Right lobe of liver (tissue), 6 donors: ENCODE measurements around the gene KIF6. TPM values are rescaled to one million over a fixed set of nuclear protein-coding genes. Genes with fewer than 3 reads are reported as not detected.

Experiments
- ATAC-seq, 4 donors: fragments of 200-7000 bp; cut with Tn5 transposase; one replicate each; pipeline ENCODE4 v1.9.1; 2020; ENCODE audit warnings: mild to moderate bottlenecking in 4 of 4, moderate library complexity in 4 of 4
- DNase-seq, 3 donors: peaks; one replicate each; pipeline ENCODE4 v3.0.0-alpha.2; 2020
- H3K27ac ChIP-seq, 3 donors: fragments of 200-600 bp; one replicate each; pipeline ENCODE4 v1.8.0; 2022
- H3K27me3 ChIP-seq, 2 donors: fragments of 200-600 bp; one replicate each; pipeline ENCODE4 v1.8.0; 2022
- H3K36me3 ChIP-seq, 4 donors: fragments of 200-600 bp; sonication (generic) in 1 of 4; one replicate each; pipeline versions ENCODE4 v1.5.1 to v1.8.0; 2017 to 2022; ENCODE audit warnings: control low read depth in 1 of 4
- H3K4me1 ChIP-seq, 4 donors: fragments of 200-600 bp; sonication (generic) in 1 of 4; one replicate each; pipeline versions ENCODE4 v1.5.1 to v1.8.0; 2017 to 2022; ENCODE audit warnings: control low read depth in 1 of 4
- H3K4me3 ChIP-seq, 3 donors: fragments of 200-600 bp; one replicate each; pipeline ENCODE4 v1.8.0; 2022
- H3K9me3 ChIP-seq, 4 donors: fragments of 200-600 bp; sonication (generic) in 1 of 4; one replicate each; pipeline versions ENCODE4 v1.5.1 to v1.8.0; 2017 to 2022; ENCODE audit warnings: control low read depth in 1 of 4
- CTCF ChIP-seq, 4 donors: fragments of 200-600 bp in 3 of 4; fragments of 450-650 bp in 1 of 4; IDR thresholded peaks; one replicate each; pipeline versions ENCODE4 v1.5.1 to v1.8.0; 2016 to 2022; ENCODE audit warnings: antibody characterized with exemption in 4 of 4, mild to moderate bottlenecking in 2 of 4
- POLR2A ChIP-seq: fragments of 450-650 bp; IDR thresholded peaks from one replicate; pipeline ENCODE4 v1.6.1; 2017; ENCODE audit warnings: antibody characterized with exemption, mild to moderate bottlenecking
- WGBS: methylation state at CpG from one replicate; pipeline ENCODE4 v1.1.6; 2018; ENCODE audit warnings: low coverage, low lambda C conversion rate; ENCODE audit not compliant: insufficient coverage; ENCODE audit errors: missing lambda C conversion rate; 5-methylcytosine and 5-hydroxymethylcytosine counted together
- intact Hi-C, 2 donors: fragments of 100-400 bp; cut with DNase I; formaldehyde crosslinking; loops; one replicate each; pipeline versions ENCODE4 v1.11.2 to v1.14.1; 2022
- total RNA-seq, 6 experiments: library from RNA; depleted of rRNA in 2 of 6; stranded (reverse); fragments of >200 nt in 2 of 6; fragmentation: NEBNext Ultra II Directional in 3 of 6; extraction: Animal tissue kit (Norgen Biotek cat#: 25700) in 3 of 6; gene quantifications; one replicate each; pipeline versions ENCODE4 v1.1.0 to v1.2.4, GENCODE V29; 2016 to 2023
- donor health status: DM: no; HTN: yes; CAD: no.
- donor health status: DM: no; HTN: no; CAD: no.
- donor health status: DM: no; HTN: no; CAD: no.
- donor health status: DM: no; HTN: yes; CAD: no.
- donor health status: DM: no; HTN: yes; CAD: no.

The KIF6 gene
- total RNA-seq, 6 experiments from 2014 or later = 0.18 to 0.83 (median 0.37) TPM; not detected in 2

- Histone ChIP-seq H3K27ac (no peak overlapping the region), H3K4me1 (no peaks in the 10 kb centered on the region), H3K9me3 (no peaks in the 10 kb centered on the region), H3K36me3 (no peaks in the 10 kb centered on the region), H3K4me3 (no peak overlapping the region), H3K27me3 (no peaks in the 10 kb centered on the region)
- no peak for DNase-seq
- TF ChIP-seq POLR2A = no peak
- no peak for ATAC-seq
- intact Hi-C loops = no loop called here
- WGBS = 80% methylated on average over 1 of the region's 1 CpG
These were observed 30.0 kb upstream of the KIF6 start for GRCh38 chr6:39755231-39755630.

- no peak overlapping the region for H3K27ac ChIP-seq
- intact Hi-C loops = no loop called here
- 68% methylated on average over 5 of the region's 5 CpGs for WGBS
These were observed 29.4 kb upstream of the KIF6 start for GRCh38 chr6:39754514-39755115.

GRCh38 chr6:39753725-39754045, 28.5 kb upstream of the KIF6 start:
- no peak for ATAC-seq
- H3K9me3 ChIP-seq = no peaks in the 10 kb centered on the region
- H3K4me3 ChIP-seq = no peak overlapping the region
- H3K27ac ChIP-seq = no peak overlapping the region
- H3K36me3 ChIP-seq = no peaks in the 10 kb centered on the region
- DNase-seq = no peak
- TF ChIP-seq CTCF (IDR thresholded peaks at IDR 0.05) = no peak
- no peak for TF ChIP-seq POLR2A
- no peaks in the 10 kb centered on the region for H3K27me3 ChIP-seq
- intact Hi-C loops = no loop called here
- 53% methylated on average over 3 of the region's 3 CpGs for WGBS
- H3K4me1 ChIP-seq = no peaks in the 10 kb centered on the region

More at GRCh38 chr6:39754514-39755115, 29.4 kb upstream of the KIF6 start:
- Histone ChIP-seq H3K4me3 (no peak overlapping the region), H3K27me3 (no peaks in the 10 kb centered on the region), H3K4me1 (no peaks in the 10 kb centered on the region), H3K9me3 (no peaks in the 10 kb centered on the region), H3K36me3 (no peaks in the 10 kb centered on the region)
- no peak for ATAC-seq
- TF ChIP-seq CTCF (IDR thresholded peaks at IDR 0.05) (no peak), POLR2A (no peak)
- no peak for DNase-seq

- Histone ChIP-seq H3K4me3 (no peak overlapping the region), H3K27me3 (no peaks in the 10 kb centered on the region), H3K9me3 (no peaks in the 10 kb centered on the region), H3K36me3 (no peaks in the 10 kb centered on the region), H3K4me1 (no peaks in the 10 kb centered on the region), H3K27ac (no peak overlapping the region)
- DNase-seq (no peak), ATAC-seq (no peak)
- TF ChIP-seq CTCF (IDR thresholded peaks at IDR 0.05) (no peak), POLR2A (no peak)
- intact Hi-C loops = no loop called here
- 78% methylated on average over 10 of the region's 12 CpGs for WGBS
These were observed 27.9 kb upstream of the KIF6 start for GRCh38 chr6:39752835-39753724.

GRCh38 chr6:39746795-39747194, 21.6 kb upstream of the KIF6 start:
- no peaks in the 10 kb centered on the region for H3K36me3 ChIP-seq
- intact Hi-C loops = no loop called here
- no peaks in the 10 kb centered on the region for H3K4me1 ChIP-seq
- no peak for DNase-seq
- H3K27me3 ChIP-seq = no peaks in the 10 kb centered on the region
- no peak for ATAC-seq
- H3K9me3 ChIP-seq = no peaks in the 10 kb centered on the region
- WGBS = 63% methylated on average over 3 of the region's 3 CpGs
- no peak overlapping the region for H3K27ac ChIP-seq
- H3K4me3 ChIP-seq = no peak overlapping the region
- TF ChIP-seq CTCF (IDR thresholded peaks at IDR 0.05) (no peak), POLR2A (no peak)
